Islet of Langerhans (tissue), 1 donor: ENCODE data around the gene PAQR8.

Experiments
- FAIRE-seq: peaks from one replicate; lab custom pipeline; 2011; peaks lifted over from hg19 to GRCh38; lab: Jason Lieb, UNC

Gene PAQR8

GRCh38 chr6:52351879-52352238 lies 10.1 kb upstream of the PAQR8 start:
- no peak for FAIRE-seq

- peak; percentile 84 for FAIRE-seq
Observed at GRCh38 chr6:52352239-52353018, 9.5 kb upstream of the PAQR8 start.

GRCh38 chr6:52356017-52356416 lies 5.9 kb upstream of the PAQR8 start:
- FAIRE-seq, result no peak

- no peak for FAIRE-seq
Observed at GRCh38 chr6:52359403-52359802, 2.5 kb upstream of the PAQR8 start.

GRCh38 chr6:52360028-52360427 lies 1.9 kb upstream of the PAQR8 start:
- no peak for FAIRE-seq

GRCh38 chr6:52360601-52361413 lies 1.1 kb upstream of the PAQR8 start:
- no peak for FAIRE-seq

- no peak for FAIRE-seq
Observed at GRCh38 chr6:52361414-52361944, 472 bp upstream of the PAQR8 start.

GRCh38 chr6:52362443-52363227 lies 684 bp downstream of the PAQR8 start:
- no peak for FAIRE-seq

- FAIRE-seq, result no peak
Observed at GRCh38 chr6:52363228-52363867, 1.4 kb downstream of the PAQR8 start.

- FAIRE-seq, result no peak
Observed at GRCh38 chr6:52364480-52365166, 2.7 kb downstream of the PAQR8 start.

GRCh38 chr6:52365317-52365716 lies 3.4 kb downstream of the PAQR8 start:
- no peak for FAIRE-seq

GRCh38 chr6:52365866-52366540 lies 4.1 kb downstream of the PAQR8 start:
- no peak for FAIRE-seq

- FAIRE-seq, result no peak
Observed at GRCh38 chr6:52368002-52368401, 6.1 kb downstream of the PAQR8 start.

- no peak for FAIRE-seq
Observed at GRCh38 chr6:52369234-52369633, 7.3 kb downstream of the PAQR8 start.

GRCh38 chr6:52371656-52372191 lies 9.8 kb downstream of the PAQR8 start:
- no peak for FAIRE-seq

- FAIRE-seq, result no peak
Observed at GRCh38 chr6:52373151-52373690, 11.3 kb downstream of the PAQR8 start.

- FAIRE-seq, result no peak
Observed at GRCh38 chr6:52374247-52374646, 12.3 kb downstream of the PAQR8 start.

GRCh38 chr6:52375780-52376556 lies 14.0 kb downstream of the PAQR8 start:
- no peak for FAIRE-seq

GRCh38 chr6:52376763-52377162 lies 14.8 kb downstream of the PAQR8 start:
- no peak for FAIRE-seq
